ENCODE data around the gene FAT1.

Gene FAT1

GRCh38 chr4:186680641-186681040 is 43.0 kb downstream of the FAT1 start:
- CTCF ChIA-PET = no interaction called here
- no peak for DNase-seq (ENCODE audit: extremely low spot score)
- TF ChIP-seq NFRKB (IDR thresholded peaks at IDR 0.05) = no peak
- TF ChIP-seq HDGF (IDR thresholded peaks at IDR 0.05; ENCODE audit: borderline replicate concordance) = no peak
- no peak for TF ChIP-seq PKNOX1 (IDR thresholded peaks at IDR 0.05)
- no peak for TF ChIP-seq BHLHE40 (IDR thresholded peaks at IDR 0.05; ENCODE audit: borderline replicate concordance)
- TF ChIP-seq TARDBP (IDR thresholded peaks at IDR 0.05) = no peak
- TF ChIP-seq SP1 (IDR thresholded peaks at IDR 0.05) = no peak
- TF ChIP-seq SUZ12 (IDR thresholded peaks at IDR 0.05) = no peak
- TF ChIP-seq FOXK2 (IDR thresholded peaks at IDR 0.05) = no peak
- no peak for TF ChIP-seq CTBP1 (IDR thresholded peaks at IDR 0.05; ENCODE audit: borderline replicate concordance)
- no peak for TF ChIP-seq ELF4 (IDR thresholded peaks at IDR 0.05)
- TF ChIP-seq ARNT (IDR thresholded peaks at IDR 0.05) = no peak
- no peak for TF ChIP-seq FOXM1 (IDR thresholded peaks at IDR 0.05; ENCODE audit: borderline replicate concordance)
- no peak for TF ChIP-seq LEF1 (IDR thresholded peaks at IDR 0.05; ENCODE audit: borderline replicate concordance)
- TF ChIP-seq FOXA1 (IDR thresholded peaks at IDR 0.05) = no peak
- TF ChIP-seq L3MBTL2 (conservative IDR thresholded peaks at IDR 0.05) = no peak
- TF ChIP-seq ZNF384 (IDR thresholded peaks at IDR 0.05) = no peak
- POLR2A ChIA-PET = no interaction called here

- no peak for TF ChIP-seq BHLHE40 (IDR thresholded peaks at IDR 0.05; ENCODE audit: borderline replicate concordance)
- CTCF ChIA-PET = interaction anchor here (0.8 kb wide), 1 partner anchor 19 kb away, joined by 3 read pairs; no protein-coding TSS in a partner anchor
- POLR2A ChIA-PET = no interaction called here
- DNase-seq (ENCODE audit: extremely low spot score) = no peak
Measured at GRCh38 chr4:186676531-186677161, 47.0 kb downstream of the FAT1 start.

- CTCF ChIA-PET = interaction anchor here (0.6 to 1.3 kb wide), 7 partner anchors 15 to 1859 kb away, joined by 3 to 4 read pairs (median 3); no protein-coding TSS in a partner anchor
- POLR2A ChIA-PET = no interaction called here
- no peak for DNase-seq (ENCODE audit: extremely low spot score)
- TF ChIP-seq TARDBP (IDR thresholded peaks at IDR 0.05) (no peak), SP1 (IDR thresholded peaks at IDR 0.05) (no peak), SUZ12 (IDR thresholded peaks at IDR 0.05) (no peak), L3MBTL2 (conservative IDR thresholded peaks at IDR 0.05) (no peak), HDGF (IDR thresholded peaks at IDR 0.05; ENCODE audit: borderline replicate concordance) (no peak), FOXK2 (IDR thresholded peaks at IDR 0.05) (no peak), ZNF384 (IDR thresholded peaks at IDR 0.05) (no peak), ARNT (IDR thresholded peaks at IDR 0.05) (no peak), ELF4 (IDR thresholded peaks at IDR 0.05) (no peak), LEF1 (IDR thresholded peaks at IDR 0.05; ENCODE audit: borderline replicate concordance) (no peak), FOXA1 (IDR thresholded peaks at IDR 0.05) (no peak), FOXM1 (IDR thresholded peaks at IDR 0.05; ENCODE audit: borderline replicate concordance) (no peak), BHLHE40 (IDR thresholded peaks at IDR 0.05; ENCODE audit: borderline replicate concordance) (no peak), CTBP1 (IDR thresholded peaks at IDR 0.05; ENCODE audit: borderline replicate concordance) (no peak), PKNOX1 (IDR thresholded peaks at IDR 0.05) (no peak), NFRKB (IDR thresholded peaks at IDR 0.05) (no peak)
Measured at GRCh38 chr4:186669735-186670134, 53.9 kb downstream of the FAT1 start.

- ChIA-PET POLR2A (no interaction called here), CTCF (interaction anchor here (0.7 to 1.3 kb wide), 6 partner anchors 15 to 741 kb away, joined by 3 to 4 read pairs (median 3); no protein-coding TSS in a partner anchor)
- DNase-seq (ENCODE audit: extremely low spot score) = no peak
- TF ChIP-seq ZNF384 (IDR thresholded peaks at IDR 0.05) (no peak), SP1 (IDR thresholded peaks at IDR 0.05) (no peak), ELF4 (IDR thresholded peaks at IDR 0.05) (no peak), FOXK2 (IDR thresholded peaks at IDR 0.05) (no peak), NFRKB (IDR thresholded peaks at IDR 0.05) (no peak), L3MBTL2 (conservative IDR thresholded peaks at IDR 0.05) (no peak), TARDBP (IDR thresholded peaks at IDR 0.05) (no peak), SUZ12 (IDR thresholded peaks at IDR 0.05) (no peak), CTBP1 (IDR thresholded peaks at IDR 0.05; ENCODE audit: borderline replicate concordance) (no peak), FOXM1 (IDR thresholded peaks at IDR 0.05; ENCODE audit: borderline replicate concordance) (no peak), BHLHE40 (IDR thresholded peaks at IDR 0.05; ENCODE audit: borderline replicate concordance) (no peak), LEF1 (IDR thresholded peaks at IDR 0.05; ENCODE audit: borderline replicate concordance) (no peak), PKNOX1 (IDR thresholded peaks at IDR 0.05) (no peak), ARNT (IDR thresholded peaks at IDR 0.05) (no peak), HDGF (IDR thresholded peaks at IDR 0.05; ENCODE audit: borderline replicate concordance) (no peak), FOXA1 (IDR thresholded peaks at IDR 0.05) (no peak)
Measured at GRCh38 chr4:186669159-186669731, 54.4 kb downstream of the FAT1 start.

GRCh38 chr4:186666750-186667149 is 56.9 kb downstream of the FAT1 start:
- TF ChIP-seq LEF1 (IDR thresholded peaks at IDR 0.05; ENCODE audit: borderline replicate concordance) (no peak), L3MBTL2 (conservative IDR thresholded peaks at IDR 0.05) (no peak)
- CTCF ChIA-PET = no interaction called here
- POLR2A ChIA-PET = no interaction called here
- no peak for DNase-seq (ENCODE audit: extremely low spot score)

GRCh38 chr4:186666252-186666651 is 57.4 kb downstream of the FAT1 start:
- POLR2A ChIA-PET = no interaction called here
- no peak for DNase-seq (ENCODE audit: extremely low spot score)
- CTCF ChIA-PET = no interaction called here
- TF ChIP-seq SUZ12 (IDR thresholded peaks at IDR 0.05) = no peak
- TF ChIP-seq FOXA1 (IDR thresholded peaks at IDR 0.05) = no peak
- no peak for TF ChIP-seq ZNF384 (IDR thresholded peaks at IDR 0.05)
- TF ChIP-seq TARDBP (IDR thresholded peaks at IDR 0.05) = no peak
- no peak for TF ChIP-seq L3MBTL2 (conservative IDR thresholded peaks at IDR 0.05)
- no peak for TF ChIP-seq PKNOX1 (IDR thresholded peaks at IDR 0.05)
- TF ChIP-seq NFRKB (IDR thresholded peaks at IDR 0.05) = no peak
- TF ChIP-seq BHLHE40 (IDR thresholded peaks at IDR 0.05; ENCODE audit: borderline replicate concordance) = no peak
- TF ChIP-seq SP1 (IDR thresholded peaks at IDR 0.05) = no peak
- no peak for TF ChIP-seq FOXK2 (IDR thresholded peaks at IDR 0.05)
- no peak for TF ChIP-seq CTBP1 (IDR thresholded peaks at IDR 0.05; ENCODE audit: borderline replicate concordance)
- TF ChIP-seq ELF4 (IDR thresholded peaks at IDR 0.05) = no peak
- TF ChIP-seq ARNT (IDR thresholded peaks at IDR 0.05) = no peak
- no peak for TF ChIP-seq FOXM1 (IDR thresholded peaks at IDR 0.05; ENCODE audit: borderline replicate concordance)
